Measurements from ENCODE around the gene POC1B.

The POC1B gene

DNA sequence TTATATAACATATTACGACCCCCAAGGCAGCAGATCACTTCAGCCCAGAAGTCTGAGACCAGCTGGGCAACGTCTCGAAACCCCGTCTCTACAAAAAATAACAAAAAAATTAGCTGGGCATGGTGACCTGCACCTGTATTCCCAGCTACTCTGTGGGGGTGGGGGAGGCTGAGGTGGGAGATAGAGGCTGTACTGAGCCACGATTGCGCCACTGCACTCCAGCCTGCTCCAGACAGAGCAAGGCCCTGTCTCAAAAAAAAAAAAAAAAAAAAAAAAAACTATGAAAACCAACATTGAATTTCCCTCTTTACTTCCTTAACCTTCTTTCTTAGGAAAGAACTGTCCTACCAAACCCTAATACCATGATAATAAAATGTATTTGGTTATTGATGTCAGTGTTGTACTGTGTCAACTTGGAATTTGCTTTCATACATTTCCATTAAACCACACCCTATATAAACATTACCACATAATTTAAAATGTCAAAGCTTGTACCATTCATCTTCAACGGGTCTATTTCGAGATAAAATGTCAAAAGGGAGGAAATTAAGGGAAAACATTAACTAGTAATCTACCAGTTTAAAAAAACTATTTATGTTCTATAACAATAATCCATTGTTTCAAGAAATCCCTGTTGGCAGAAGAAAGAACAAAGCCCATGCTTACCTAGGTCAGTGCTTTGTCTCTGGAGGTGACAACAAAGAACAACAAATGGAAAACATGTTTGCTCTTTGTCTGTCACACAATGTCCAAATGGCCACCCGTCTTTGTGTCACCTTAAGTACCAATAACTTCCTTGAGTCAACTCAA lies 18.6 kb downstream of the POC1B start:
- TF ChIP-seq, protein P1, sequence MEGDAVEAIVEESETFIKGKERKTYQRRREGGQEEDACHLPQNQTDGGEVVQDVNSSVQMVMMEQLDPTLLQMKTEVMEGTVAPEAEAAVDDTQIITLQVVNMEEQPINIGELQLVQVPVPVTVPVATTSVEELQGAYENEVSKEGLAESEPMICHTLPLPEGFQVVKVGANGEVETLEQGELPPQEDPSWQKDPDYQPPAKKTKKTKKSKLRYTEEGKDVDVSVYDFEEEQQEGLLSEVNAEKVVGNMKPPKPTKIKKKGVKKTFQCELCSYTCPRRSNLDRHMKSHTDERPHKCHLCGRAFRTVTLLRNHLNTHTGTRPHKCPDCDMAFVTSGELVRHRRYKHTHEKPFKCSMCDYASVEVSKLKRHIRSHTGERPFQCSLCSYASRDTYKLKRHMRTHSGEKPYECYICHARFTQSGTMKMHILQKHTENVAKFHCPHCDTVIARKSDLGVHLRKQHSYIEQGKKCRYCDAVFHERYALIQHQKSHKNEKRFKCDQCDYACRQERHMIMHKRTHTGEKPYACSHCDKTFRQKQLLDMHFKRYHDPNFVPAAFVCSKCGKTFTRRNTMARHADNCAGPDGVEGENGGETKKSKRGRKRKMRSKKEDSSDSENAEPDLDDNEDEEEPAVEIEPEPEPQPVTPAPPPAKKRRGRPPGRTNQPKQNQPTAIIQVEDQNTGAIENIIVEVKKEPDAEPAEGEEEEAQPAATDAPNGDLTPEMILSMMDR (IDR thresholded peaks at IDR 0.05; ENCODE audit: low read depth, low read length): no peak
- no peak for DNase-seq (ENCODE audit: extremely low read depth, low read depth)

DNA sequence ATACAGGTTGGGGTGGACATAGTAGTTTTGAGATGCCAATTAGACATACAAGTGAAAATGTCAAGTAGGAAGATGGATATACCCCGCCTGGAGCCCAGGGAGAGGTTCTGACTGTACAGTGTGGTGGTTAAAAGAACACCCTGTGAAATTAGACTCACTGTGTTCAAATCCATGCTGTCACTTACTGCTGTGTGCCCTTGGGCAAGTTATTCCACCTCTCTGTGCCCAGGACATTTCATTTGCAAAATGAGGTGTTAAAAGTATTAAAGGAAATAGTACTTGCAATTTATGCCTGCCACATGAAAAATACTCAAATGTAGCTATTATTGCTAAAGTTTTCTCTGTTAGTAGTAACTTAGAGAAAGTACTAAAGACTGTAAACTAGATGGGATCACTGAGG lies 19.8 kb downstream of the POC1B start:
- DNase-seq (ENCODE audit: extremely low read depth, low read depth): no peak
- TF ChIP-seq, protein P1 (IDR thresholded peaks at IDR 0.05; ENCODE audit: low read depth, low read length): no peak

DNA sequence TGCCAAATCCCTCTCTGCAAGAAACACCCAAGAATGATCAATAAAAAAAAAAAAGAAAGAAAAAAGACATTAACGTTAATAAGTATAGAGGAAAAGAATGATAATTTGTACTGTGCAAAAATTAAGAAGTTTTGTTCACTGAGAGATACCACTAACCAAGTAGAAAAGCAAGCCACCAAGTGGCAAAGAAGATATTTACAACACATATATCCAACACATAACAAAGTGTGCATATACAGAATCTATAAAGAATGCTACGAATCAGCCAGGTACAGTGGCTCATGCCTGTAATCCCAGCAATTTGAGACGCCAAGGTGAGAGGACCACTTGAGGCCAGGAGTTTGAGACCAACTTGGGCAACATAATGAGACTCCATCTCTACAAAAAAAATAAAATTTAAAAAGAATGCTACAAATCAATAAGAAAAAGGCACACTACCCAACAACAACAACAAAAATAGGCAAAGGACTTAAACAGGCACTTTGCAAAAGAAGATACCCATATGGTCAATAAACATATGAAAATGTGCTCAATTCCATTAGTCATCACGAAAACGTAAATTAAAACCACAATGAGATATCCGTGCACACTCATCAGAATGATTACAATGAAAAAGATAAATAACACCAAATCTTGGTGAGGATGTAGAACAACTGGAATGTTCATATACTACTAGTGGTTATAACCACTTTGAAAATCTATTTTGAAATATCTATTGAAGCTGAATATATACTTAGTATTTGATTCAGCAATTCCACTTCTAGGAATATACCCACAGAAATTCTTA lies 21.1 kb downstream of the POC1B start:
- TF ChIP-seq, protein P1 (IDR thresholded peaks at IDR 0.05; ENCODE audit: low read depth, low read length): no peak
- no peak for DNase-seq (ENCODE audit: extremely low read depth, low read depth)

DNA sequence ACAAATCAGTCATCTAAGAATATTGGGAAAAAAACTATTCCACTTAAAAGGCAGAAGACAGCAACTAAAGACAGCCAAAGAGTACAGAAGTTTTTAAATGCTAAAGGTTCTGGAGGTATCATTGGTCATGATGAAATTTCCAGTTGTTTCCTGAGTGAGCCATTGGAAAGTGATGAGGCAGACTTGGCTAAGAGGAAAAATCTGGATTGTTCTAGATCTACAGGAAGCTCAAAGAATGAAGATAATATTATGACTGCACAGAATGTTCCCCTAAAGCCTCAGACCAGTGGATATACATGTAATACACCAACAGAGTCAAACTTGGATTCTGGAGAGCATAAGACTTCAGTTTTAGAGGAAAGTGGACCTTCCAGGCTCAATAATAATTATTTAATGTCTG lies 24.1 kb downstream of the POC1B start:
- no peak for DNase-seq (ENCODE audit: extremely low read depth, low read depth)
- TF ChIP-seq, protein P1 (IDR thresholded peaks at IDR 0.05; ENCODE audit: low read depth, low read length): no peak

DNA sequence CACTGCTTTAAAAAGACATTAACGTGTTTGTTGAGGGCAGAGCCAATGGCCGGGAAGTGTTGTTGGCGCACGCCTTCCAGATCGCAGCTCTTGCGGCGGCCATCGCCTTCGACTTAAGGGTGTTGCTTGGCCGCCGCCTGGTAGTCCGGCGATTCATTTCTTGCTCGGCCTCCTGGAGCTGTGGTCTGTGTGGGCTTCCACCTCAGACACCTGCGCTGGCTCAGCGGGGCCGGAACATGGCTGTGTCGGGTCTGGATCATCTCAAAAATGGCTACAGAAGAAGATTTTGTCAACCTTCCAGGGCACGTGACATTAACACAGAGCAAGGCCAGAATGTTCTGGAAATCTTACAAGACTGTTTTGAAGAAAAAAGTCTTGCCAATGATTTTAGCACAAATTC lies 26.0 kb downstream of the POC1B start:
- TF ChIP-seq, protein P1 (IDR thresholded peaks at IDR 0.05; ENCODE audit: low read depth, low read length): no peak
- DNase-seq (ENCODE audit: extremely low read depth, low read depth): no peak

DNA sequence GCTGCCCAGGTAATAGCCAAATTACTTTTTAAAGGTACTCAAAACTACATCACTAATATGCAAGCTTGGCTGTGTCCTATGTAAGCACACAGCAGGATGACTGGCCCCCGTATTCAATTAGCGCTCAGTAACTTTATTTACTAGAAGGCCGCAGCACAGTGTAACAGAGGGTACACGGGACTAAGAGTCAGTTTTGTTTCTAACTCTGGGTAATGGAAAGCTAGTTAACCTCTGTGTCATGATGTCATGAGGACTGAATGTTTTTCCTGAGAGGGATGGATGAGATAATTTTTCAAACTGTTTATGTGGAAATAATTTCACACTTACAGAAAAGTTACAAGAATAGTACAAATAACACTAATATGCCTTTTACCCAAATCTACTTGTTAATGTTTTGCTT lies 28.4 kb downstream of the POC1B start:
- TF ChIP-seq, protein P1 (IDR thresholded peaks at IDR 0.05; ENCODE audit: low read depth, low read length): no peak
- no peak for DNase-seq (ENCODE audit: extremely low read depth, low read depth)

DNA sequence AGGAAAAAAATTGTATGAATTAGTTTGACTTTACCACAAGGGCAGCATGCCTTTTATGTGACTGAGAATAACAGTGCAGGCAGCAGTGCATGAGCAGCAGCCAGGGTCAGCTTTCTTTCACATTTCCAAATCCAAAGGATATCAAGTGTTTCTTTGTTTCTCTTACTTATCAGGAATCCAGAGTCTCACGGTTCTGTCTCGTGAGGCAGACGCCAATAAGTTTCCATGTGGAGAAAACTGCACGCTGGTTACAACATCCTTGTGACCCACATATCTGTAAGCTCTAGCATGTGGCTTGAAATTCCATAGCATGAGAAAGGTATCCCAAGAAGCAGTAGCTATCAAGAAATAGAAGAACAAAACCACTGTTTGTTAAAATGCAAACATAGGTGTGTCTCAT lies 28.8 kb downstream of the POC1B start:
- no peak for DNase-seq (ENCODE audit: extremely low read depth, low read depth)
- TF ChIP-seq, protein P1 (IDR thresholded peaks at IDR 0.05; ENCODE audit: low read depth, low read length): no peak
